DOHH2 (cell line): ENCODE data around the gene SMIM5.

Source experiments
- H3F3A ChIP-seq: fragments of 200-600 bp; sonication (generic), shearing (Covaris generic); 2 replicates; pipeline ENCODE4 v1.6.0; 2016; ENCODE audit warnings: antibody characterized with exemption, mild to moderate bottlenecking; ENCODE audit not compliant: control insufficient read depth, insufficient read depth
- H3K27ac ChIP-seq: fragments of 200-600 bp; sonication (generic); 2 replicates; pipeline ENCODE4 v1.5.1; 2014; ENCODE audit warnings: low read depth, mild to moderate bottlenecking, low read length, moderate library complexity
- H3K27me3 ChIP-seq: fragments of 200-600 bp; sonication (generic); 2 replicates; pipeline ENCODE4 v1.6.1; 2014; ENCODE audit warnings: mild to moderate bottlenecking, low read length, mixed read lengths; ENCODE audit not compliant: control insufficient read depth
- H3K36me3 ChIP-seq: fragments of 200-600 bp; sonication (generic); 2 replicates; pipeline ENCODE4 v1.6.1; 2014; ENCODE audit warnings: mild to moderate bottlenecking, low read length, moderate library complexity, mixed read lengths; ENCODE audit not compliant: control insufficient read depth
- H3K4me1 ChIP-seq: fragments of 200-600 bp; sonication (generic); 2 replicates; pipeline ENCODE4 v1.6.1; 2014; ENCODE audit warnings: mild to moderate bottlenecking, low read length, mixed read lengths; ENCODE audit not compliant: control insufficient read depth
- H3K4me2 ChIP-seq: fragments of 200-600 bp; sonication (generic); 2 replicates; pipeline ENCODE4 v1.6.0; 2014; ENCODE audit warnings: mild to moderate bottlenecking, low read length, moderate library complexity
- H3K4me3 ChIP-seq: fragments of 200-600 bp; sonication (generic); 2 replicates; pipeline ENCODE4 v1.5.1; 2014; ENCODE audit warnings: mild to moderate bottlenecking, low read length, mixed read lengths
- H3K79me2 ChIP-seq: fragments of 200-600 bp; sonication (generic); 2 replicates; pipeline ENCODE4 v1.6.1; 2014; ENCODE audit warnings: mild to moderate bottlenecking, low read length, mixed read lengths; ENCODE audit not compliant: control insufficient read depth
- H3K9me2 ChIP-seq: fragments of 200-600 bp; sonication (generic); replicated peaks from 2 replicates; pipeline ENCODE4 v1.6.1; 2014; ENCODE audit warnings: mild to moderate bottlenecking, low read length, mixed read lengths; ENCODE audit not compliant: control insufficient read depth
- H3K9me3 ChIP-seq: fragments of 200-600 bp; sonication (generic); 2 replicates; pipeline ENCODE4 v1.6.1; 2014; ENCODE audit warnings: antibody characterized with exemption, low read length, mixed read lengths; ENCODE audit not compliant: control insufficient read depth, insufficient read depth
- H4K20me1 ChIP-seq: fragments of 200-600 bp; sonication (generic); 2 replicates; pipeline ENCODE4 v1.6.0; 2014; ENCODE audit warnings: low read depth, mild to moderate bottlenecking, antibody characterized with exemption, low read length, moderate library complexity; ENCODE audit not compliant: control insufficient read depth, insufficient read depth
- EZH2phosphoT487 ChIP-seq: fragments of 200-600 bp; sonication (generic); IDR thresholded peaks from 2 replicates; pipeline ENCODE4 v1.6.1; 2017; ENCODE audit warnings: borderline replicate concordance, mild to moderate bottlenecking, antibody characterized with exemption, low read length, moderate library complexity, mixed read lengths
- TF ChIP-seq, protein P1 (sequence below): fragments of 200-600 bp; sonication (generic); IDR thresholded peaks from one replicate; pipeline ENCODE4 v1.5.1; 2014; ENCODE audit warnings: antibody characterized with exemption, mild to moderate bottlenecking, low read depth, low read length; ENCODE audit not compliant: poor library complexity, severe bottlenecking

Gene SMIM5

GRCh38 chr17:75679706-75680211, 46.5 kb downstream of the SMIM5 start:
- Histone ChIP-seq H3K27ac (no peak overlapping the region), H3K9me3 (no peaks in the 10 kb centered on the region), H3F3A (peaks cover 6% of the 10 kb centered on the region), H3K36me3 (peaks cover 75% of the 10 kb centered on the region), H3K4me2 (no peak overlapping the region), H3K79me2 (peaks cover 91% of the 10 kb centered on the region), H3K4me3 (no peak overlapping the region), H3K4me1 (peaks cover 20% of the 10 kb centered on the region), H3K9me2 (no peaks in the 10 kb centered on the region), H3K27me3 (no peaks in the 10 kb centered on the region), H4K20me1 (peaks cover 3% of the 10 kb centered on the region; the same call in 1 of the 2 replicates)
- TF ChIP-seq EZH2phosphoT487, result no peak
- TF ChIP-seq, protein P1, sequence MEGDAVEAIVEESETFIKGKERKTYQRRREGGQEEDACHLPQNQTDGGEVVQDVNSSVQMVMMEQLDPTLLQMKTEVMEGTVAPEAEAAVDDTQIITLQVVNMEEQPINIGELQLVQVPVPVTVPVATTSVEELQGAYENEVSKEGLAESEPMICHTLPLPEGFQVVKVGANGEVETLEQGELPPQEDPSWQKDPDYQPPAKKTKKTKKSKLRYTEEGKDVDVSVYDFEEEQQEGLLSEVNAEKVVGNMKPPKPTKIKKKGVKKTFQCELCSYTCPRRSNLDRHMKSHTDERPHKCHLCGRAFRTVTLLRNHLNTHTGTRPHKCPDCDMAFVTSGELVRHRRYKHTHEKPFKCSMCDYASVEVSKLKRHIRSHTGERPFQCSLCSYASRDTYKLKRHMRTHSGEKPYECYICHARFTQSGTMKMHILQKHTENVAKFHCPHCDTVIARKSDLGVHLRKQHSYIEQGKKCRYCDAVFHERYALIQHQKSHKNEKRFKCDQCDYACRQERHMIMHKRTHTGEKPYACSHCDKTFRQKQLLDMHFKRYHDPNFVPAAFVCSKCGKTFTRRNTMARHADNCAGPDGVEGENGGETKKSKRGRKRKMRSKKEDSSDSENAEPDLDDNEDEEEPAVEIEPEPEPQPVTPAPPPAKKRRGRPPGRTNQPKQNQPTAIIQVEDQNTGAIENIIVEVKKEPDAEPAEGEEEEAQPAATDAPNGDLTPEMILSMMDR, result no peak

GRCh38 chr17:75680431-75680830, 47.2 kb downstream of the SMIM5 start:
- H3K9me3 ChIP-seq, result no peaks in the 10 kb centered on the region
- H3K27ac ChIP-seq, result no peak overlapping the region
- H4K20me1 ChIP-seq, result peaks cover 3% of the 10 kb centered on the region; the same call in 1 of the 2 replicates
- H3K9me2 ChIP-seq, result no peaks in the 10 kb centered on the region
- no peaks in the 10 kb centered on the region for H3K27me3 ChIP-seq
- H3F3A ChIP-seq, result peaks cover 6% of the 10 kb centered on the region
- H3K4me1 ChIP-seq, result peaks cover 22% of the 10 kb centered on the region
- peaks cover 73% of the 10 kb centered on the region for H3K36me3 ChIP-seq
- TF ChIP-seq, protein P1, result no peak
- no peak for TF ChIP-seq EZH2phosphoT487
- H3K4me3 ChIP-seq, result no peak overlapping the region
- peaks cover 91% of the 10 kb centered on the region for H3K79me2 ChIP-seq
- H3K4me2 ChIP-seq, result no peak overlapping the region

GRCh38 chr17:75681289-75681688, 48.1 kb downstream of the SMIM5 start:
- Histone ChIP-seq H3F3A (peaks cover 2% of the 10 kb centered on the region), H3K79me2 (peaks cover 91% of the 10 kb centered on the region), H3K27ac (no peak overlapping the region), H3K4me1 (peaks cover 30% of the 10 kb centered on the region), H3K27me3 (no peaks in the 10 kb centered on the region), H3K36me3 (peaks cover 67% of the 10 kb centered on the region), H4K20me1 (peaks cover 3% of the 10 kb centered on the region; the same call in 1 of the 2 replicates), H3K4me3 (no peak overlapping the region), H3K9me3 (no peaks in the 10 kb centered on the region), H3K9me2 (no peaks in the 10 kb centered on the region), H3K4me2 (no peak overlapping the region)
- TF ChIP-seq, protein P1, result no peak
- TF ChIP-seq EZH2phosphoT487, result no peak
